Testis (tissue), 3 donors: ENCODE measurements around the gene CDH20. TPM values are rescaled to one million over a fixed set of nuclear protein-coding genes. Genes with fewer than 3 reads are reported as not detected.

Experiments used
- DNase-seq: peaks from one replicate; pipeline ENCODE4 v3.0.0-alpha.2; 2019
- H3K27ac ChIP-seq, 2 donors: fragments of 200-600 bp; sonication (generic); one replicate each; pipeline ENCODE4 v1.5.1; 2019
- H3K27me3 ChIP-seq: fragments of 200-600 bp; sonication (generic); one replicate; pipeline ENCODE4 v1.5.1; 2019
- H3K36me3 ChIP-seq: fragments of 200-600 bp; sonication (generic); one replicate; pipeline ENCODE4 v1.5.1; 2017; ENCODE audit warnings: low read depth; ENCODE audit errors: missing control alignments
- H3K4me1 ChIP-seq: fragments of 200-600 bp; sonication (generic); one replicate; pipeline ENCODE4 v1.5.1; 2019
- H3K4me3 ChIP-seq, 2 donors: fragments of 200-600 bp; sonication (generic); one replicate each; pipeline ENCODE4 v1.5.1; 2017 to 2019
- H3K9me3 ChIP-seq: fragments of 200-600 bp; sonication (generic); one replicate; pipeline ENCODE4 v1.5.1; 2017
- CTCF ChIP-seq, 3 experiments: fragments of 450-650 bp in 2 of 3; fragments of 200-600 bp in 1 of 3; sonication (generic) in 1 of 3; IDR thresholded peaks; one replicate each; pipeline ENCODE4 v1.5.1; 2016 to 2019; ENCODE audit warnings: antibody characterized with exemption in 3 of 3, mild to moderate bottlenecking in 2 of 3, moderate library complexity in 1 of 3
- POLR2A ChIP-seq: fragments of 450-650 bp; IDR thresholded peaks from one replicate; pipeline ENCODE4 v1.6.1; 2017; ENCODE audit warnings: antibody characterized with exemption, mild to moderate bottlenecking, moderate library complexity
- WGBS, 2 donors: methylation state at CpG; one replicate each; pipeline ENCODE4 v1.1.5; 2018; 5-methylcytosine and 5-hydroxymethylcytosine counted together
- intact Hi-C: fragments of 100-400 bp; cut with DNase I; formaldehyde crosslinking; loops from one replicate; pipeline ENCODE4 v1.15.1; 2023; ENCODE audit warnings: low total_unique reads
- polyA plus RNA-seq: library from polyadenylated mRNA; stranded (reverse); fragments of 350-450 nt; fragmentation: Illumina TruSeq; extraction: RNeasy Lipid Tissue Mini Kit (QIAGEN cat#74804); gene quantifications from one replicate; pipeline ENCODE4 v1.2.3, GENCODE V29; 2014; ENCODE audit warnings: low read depth, low replicate concordance; ENCODE audit not compliant: insufficient read depth
- total RNA-seq, 2 donors: library from RNA; depleted of rRNA; stranded (reverse); fragments of >200 nt; gene quantifications; one replicate each; pipeline ENCODE4 v1.2.3, GENCODE V29; 2016

The CDH20 gene
- total and polyA plus RNA-seq, 3 donors from 2014 or later, result 0.16 to 0.88 (median 0.37) TPM

- whole genome bisulfite sequencing, 2 donors, result 69 to 81% methylated on average over 6 of the region's 6 CpGs
- intact Hi-C loops, result no loop called here
- no peak for DNase-seq
- H3K4me3 ChIP-seq, result no peak overlapping the region
- no peaks in the 10 kb centered on the region for H3K36me3 ChIP-seq
- no peak for TF ChIP-seq POLR2A
- no peak for TF ChIP-seq CTCF (IDR thresholded peaks at IDR 0.05)
- peaks cover 20% of the 10 kb centered on the region for H3K4me1 ChIP-seq
- no peaks in the 10 kb centered on the region for H3K27me3 ChIP-seq
- no peaks in the 10 kb centered on the region for H3K9me3 ChIP-seq
- H3K27ac ChIP-seq, result no peak overlapping the region
Measured at GRCh38 chr18:61336766-61337165, 3.5 kb downstream of the CDH20 start.

- H3K27ac ChIP-seq, result no peak overlapping the region
- H3K4me1 ChIP-seq, result peaks cover 20% of the 10 kb centered on the region
- no peaks in the 10 kb centered on the region for H3K36me3 ChIP-seq
- no peak for DNase-seq
- no peak for TF ChIP-seq POLR2A
- no peak for TF ChIP-seq CTCF (IDR thresholded peaks at IDR 0.05)
- WGBS, 2 donors, result 73 to 92% methylated on average over 3 of the region's 3 CpGs
- no peaks in the 10 kb centered on the region for H3K27me3 ChIP-seq
- H3K4me3 ChIP-seq, result no peak overlapping the region
- intact Hi-C loops, result no loop called here
- H3K9me3 ChIP-seq, result no peaks in the 10 kb centered on the region
Measured at GRCh38 chr18:61337527-61337926, 4.3 kb downstream of the CDH20 start.

- no peaks in the 10 kb centered on the region for H3K36me3 ChIP-seq
- intact Hi-C loops, result no loop called here
- H3K27me3 ChIP-seq, result no peaks in the 10 kb centered on the region
- no peaks in the 10 kb centered on the region for H3K9me3 ChIP-seq
- H3K4me1 ChIP-seq, result peaks cover 4% of the 10 kb centered on the region
- H3K4me3 ChIP-seq, result no peak overlapping the region
- WGBS, 2 donors, result 0 to 10% methylated on average over 1 of the region's 1 CpG
- TF ChIP-seq CTCF (IDR thresholded peaks at IDR 0.05), result no peak
- TF ChIP-seq POLR2A, result no peak
- H3K27ac ChIP-seq, result no peak overlapping the region
- DNase-seq, result no peak
Measured at GRCh38 chr18:61340148-61340547, 6.9 kb downstream of the CDH20 start.

GRCh38 chr18:61348230-61348629 lies 15.0 kb downstream of the CDH20 start:
- no peak for DNase-seq
- intact Hi-C loops, result no loop called here
- no peaks in the 10 kb centered on the region for H3K9me3 ChIP-seq
- H3K27ac ChIP-seq, result no peak overlapping the region
- no peaks in the 10 kb centered on the region for H3K27me3 ChIP-seq
- no peak for TF ChIP-seq CTCF (IDR thresholded peaks at IDR 0.05)
- TF ChIP-seq POLR2A, result no peak
- no peak overlapping the region for H3K4me3 ChIP-seq
- no peaks in the 10 kb centered on the region for H3K4me1 ChIP-seq
- H3K36me3 ChIP-seq, result no peaks in the 10 kb centered on the region

- H3K4me1 ChIP-seq, result no peaks in the 10 kb centered on the region
- H3K36me3 ChIP-seq, result no peaks in the 10 kb centered on the region
- TF ChIP-seq CTCF (IDR thresholded peaks at IDR 0.05) (no peak), POLR2A (no peak)
- DNase-seq, result no peak
- no peaks in the 10 kb centered on the region for H3K27me3 ChIP-seq
- no peak overlapping the region for H3K4me3 ChIP-seq
- WGBS, 2 donors, result 69 to 88% methylated on average over 2 of the region's 2 CpGs
- no peaks in the 10 kb centered on the region for H3K9me3 ChIP-seq
- H3K27ac ChIP-seq, result no peak overlapping the region
- intact Hi-C loops, result no loop called here
Measured at GRCh38 chr18:61350578-61350977, 17.3 kb downstream of the CDH20 start.
